ENCODE data around the gene RFPL3.

DNA sequence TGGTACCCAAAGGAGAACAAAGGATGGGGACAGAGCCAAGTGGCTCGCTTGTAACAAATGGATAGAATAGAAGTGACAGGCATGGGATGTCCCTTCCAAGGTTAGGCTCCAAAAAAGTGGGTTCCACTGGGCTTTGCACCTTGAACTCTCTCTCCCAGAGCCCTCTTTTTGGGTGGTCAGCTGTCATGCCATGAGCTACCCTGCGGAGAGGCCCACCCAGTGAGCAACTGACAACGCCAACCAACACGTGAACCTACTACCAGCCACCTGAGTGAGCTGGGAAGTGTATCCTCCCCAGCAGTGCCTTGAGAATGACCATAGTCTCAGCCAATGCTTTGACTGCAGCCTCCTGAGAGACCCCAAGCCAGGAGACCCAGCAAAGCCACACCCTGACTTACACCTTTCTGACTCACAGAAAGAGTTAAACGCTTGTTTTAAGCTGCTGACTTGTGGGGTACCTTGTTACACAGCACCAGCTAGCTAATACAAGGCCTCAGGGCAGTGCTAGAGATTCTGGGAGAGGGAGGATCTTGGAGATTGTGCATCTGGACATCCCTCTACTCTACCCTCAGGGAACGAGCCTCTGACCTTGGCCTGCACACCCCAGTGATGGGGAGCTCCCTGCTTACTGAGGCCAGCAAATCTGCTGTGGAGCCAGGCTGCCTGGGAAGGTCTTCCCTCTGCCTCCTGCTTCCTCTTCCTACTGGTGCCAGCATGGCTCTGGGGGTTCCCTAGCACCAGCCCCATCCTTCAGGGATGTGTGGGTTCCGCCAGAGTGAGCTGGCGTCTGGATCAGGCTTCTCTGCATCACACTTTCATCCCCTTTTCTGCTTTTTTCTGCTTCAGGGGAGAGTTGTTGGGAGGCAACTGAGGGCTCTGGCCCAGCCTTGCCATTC is 29.1 kb upstream of the RFPL3 start:
- TF ChIP-seq TAF1 (IDR thresholded peaks at IDR 0.05; ENCODE audit: low read depth) (no peak), ZBTB7A (IDR thresholded peaks at IDR 0.05; ENCODE audit: low read depth) (no peak), CREB1 (IDR thresholded peaks at IDR 0.05; ENCODE audit: low read depth) (no peak), FOXM1 (IDR thresholded peaks at IDR 0.05; ENCODE audit: borderline replicate concordance, low read depth) (no peak), CEBPB (IDR thresholded peaks at IDR 0.05) (no peak), YY1 (IDR thresholded peaks at IDR 0.05; ENCODE audit: low read depth) (no peak), EP300 (IDR thresholded peaks at IDR 0.05; ENCODE audit: borderline replicate concordance) (no peak), RAD21 (IDR thresholded peaks at IDR 0.05; ENCODE audit: low read depth) (no peak)
- TF ChIP-seq, protein P1, sequence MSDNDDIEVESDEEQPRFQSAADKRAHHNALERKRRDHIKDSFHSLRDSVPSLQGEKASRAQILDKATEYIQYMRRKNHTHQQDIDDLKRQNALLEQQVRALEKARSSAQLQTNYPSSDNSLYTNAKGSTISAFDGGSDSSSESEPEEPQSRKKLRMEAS (IDR thresholded peaks at IDR 0.05): no peak
- TF ChIP-seq, protein P2, sequence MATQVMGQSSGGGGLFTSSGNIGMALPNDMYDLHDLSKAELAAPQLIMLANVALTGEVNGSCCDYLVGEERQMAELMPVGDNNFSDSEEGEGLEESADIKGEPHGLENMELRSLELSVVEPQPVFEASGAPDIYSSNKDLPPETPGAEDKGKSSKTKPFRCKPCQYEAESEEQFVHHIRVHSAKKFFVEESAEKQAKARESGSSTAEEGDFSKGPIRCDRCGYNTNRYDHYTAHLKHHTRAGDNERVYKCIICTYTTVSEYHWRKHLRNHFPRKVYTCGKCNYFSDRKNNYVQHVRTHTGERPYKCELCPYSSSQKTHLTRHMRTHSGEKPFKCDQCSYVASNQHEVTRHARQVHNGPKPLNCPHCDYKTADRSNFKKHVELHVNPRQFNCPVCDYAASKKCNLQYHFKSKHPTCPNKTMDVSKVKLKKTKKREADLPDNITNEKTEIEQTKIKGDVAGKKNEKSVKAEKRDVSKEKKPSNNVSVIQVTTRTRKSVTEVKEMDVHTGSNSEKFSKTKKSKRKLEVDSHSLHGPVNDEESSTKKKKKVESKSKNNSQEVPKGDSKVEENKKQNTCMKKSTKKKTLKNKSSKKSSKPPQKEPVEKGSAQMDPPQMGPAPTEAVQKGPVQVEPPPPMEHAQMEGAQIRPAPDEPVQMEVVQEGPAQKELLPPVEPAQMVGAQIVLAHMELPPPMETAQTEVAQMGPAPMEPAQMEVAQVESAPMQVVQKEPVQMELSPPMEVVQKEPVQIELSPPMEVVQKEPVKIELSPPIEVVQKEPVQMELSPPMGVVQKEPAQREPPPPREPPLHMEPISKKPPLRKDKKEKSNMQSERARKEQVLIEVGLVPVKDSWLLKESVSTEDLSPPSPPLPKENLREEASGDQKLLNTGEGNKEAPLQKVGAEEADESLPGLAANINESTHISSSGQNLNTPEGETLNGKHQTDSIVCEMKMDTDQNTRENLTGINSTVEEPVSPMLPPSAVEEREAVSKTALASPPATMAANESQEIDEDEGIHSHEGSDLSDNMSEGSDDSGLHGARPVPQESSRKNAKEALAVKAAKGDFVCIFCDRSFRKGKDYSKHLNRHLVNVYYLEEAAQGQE (IDR thresholded peaks at IDR 0.05; ENCODE audit: low read depth): no peak

All from Ishikawa (cell line).